Naive thymus-derived CD4-positive, alpha-beta T cell (primary cell): Measurements from ENCODE around the gene PCBD2. TPM values are rescaled to one million over a fixed set of nuclear protein-coding genes. Genes with fewer than 3 reads are reported as not detected.
A peak's percentile ranks its signal among the peaks of the same experiment; 100 is the strongest.

Experiments
- ATAC-seq: fragments of 150-1000 bp; cut with Tn5 transposase; 2 replicates; pipeline ENCODE4 v1.10.0; 2021; ENCODE audit warnings: mild to moderate bottlenecking, moderate library complexity
- CTCF ChIA-PET: fragments of 350-600 bp; sonication (Branson Sonifier 250); formaldehyde crosslinking; loops from one replicate; lab custom pipeline; 2021; ENCODE audit warnings: antibody characterized with exemption; lab: Charles Lee
- POLR2A ChIA-PET: fragments of 350-600 bp; sonication (Branson Sonifier 250); formaldehyde crosslinking; loops from one replicate; lab custom pipeline; 2021; ENCODE audit warnings: antibody characterized with exemption, inconsistent platforms; lab: Charles Lee
- DNase-seq, 9 donors: peaks; one replicate each; pipeline versions ENCODE4 v3.0.0 to v3.0.0-alpha.2; 2020 to 2022; ENCODE audit warnings: mixed read lengths in 1 of 9
- H3K27ac ChIP-seq: one replicate; pipeline ENCODE4 v1.7.0; 2013; ENCODE audit warnings: mild to moderate bottlenecking, low read depth, low read length, moderate library complexity
- H3K27me3 ChIP-seq, 2 donors: one replicate each; pipeline ENCODE4 v1.7.0; 2013; ENCODE audit warnings: low read length in 2 of 2, mild to moderate bottlenecking in 2 of 2, moderate library complexity in 2 of 2; ENCODE audit not compliant: control insufficient read depth in 2 of 2, insufficient read depth in 2 of 2
- H3K36me3 ChIP-seq, 3 experiments: 1 replicate in 2 of 3; 2 replicates in 1 of 3; pipeline ENCODE4 v1.7.0; 2013; ENCODE audit warnings: low read length in 3 of 3, mild to moderate bottlenecking in 3 of 3, moderate library complexity in 1 of 3; ENCODE audit not compliant: insufficient read depth in 3 of 3, control insufficient read depth in 2 of 3
- H3K4me1 ChIP-seq, 2 donors: one replicate each; pipeline ENCODE4 v1.7.0; 2013; ENCODE audit warnings: low read length in 2 of 2, mild to moderate bottlenecking in 2 of 2, moderate library complexity in 1 of 2; ENCODE audit not compliant: control insufficient read depth in 2 of 2, insufficient read depth in 2 of 2
- H3K4me3 ChIP-seq: 2 replicates; pipeline ENCODE4 v1.7.0; 2013; ENCODE audit warnings: mild to moderate bottlenecking, low read length
- H3K9me3 ChIP-seq, 3 experiments: 1 replicate in 2 of 3; 2 replicates in 1 of 3; pipeline ENCODE4 v1.7.0; 2013; ENCODE audit warnings: low read length in 3 of 3; ENCODE audit not compliant: control insufficient read depth in 2 of 3
- H3K27ac Mint-ChIP-seq, 9 donors: one replicate each; pipeline ENCODE4 v1.8.0; 2020 to 2022; ENCODE audit warnings: mixed read lengths in 9 of 9, mild to moderate bottlenecking in 8 of 9, moderate library complexity in 5 of 9, inconsistent platforms in 2 of 9
- H3K27me3 Mint-ChIP-seq, 5 donors: one replicate each; pipeline ENCODE4 v1.8.0; 2021 to 2022; ENCODE audit warnings: mixed read lengths in 5 of 5, mild to moderate bottlenecking in 1 of 5
- H3K36me3 Mint-ChIP-seq, 5 donors: one replicate each; pipeline ENCODE4 v1.8.0; 2020 to 2022; ENCODE audit warnings: mixed read lengths in 5 of 5, mild to moderate bottlenecking in 3 of 5, inconsistent platforms in 1 of 5
- H3K4me1 Mint-ChIP-seq, 7 donors: one replicate each; pipeline ENCODE4 v1.8.0; 2020 to 2022; ENCODE audit warnings: mixed read lengths in 7 of 7, mild to moderate bottlenecking in 3 of 7, inconsistent platforms in 1 of 7
- H3K4me3 Mint-ChIP-seq, 10 donors: one replicate each; pipeline ENCODE4 v1.8.0; 2020 to 2022; ENCODE audit warnings: mild to moderate bottlenecking in 10 of 10, mixed read lengths in 10 of 10, moderate library complexity in 6 of 10, inconsistent platforms in 2 of 10
- H3K9me3 Mint-ChIP-seq, 11 donors: one replicate each; pipeline ENCODE4 v1.8.0; 2020 to 2022; ENCODE audit warnings: mixed read lengths in 11 of 11, mild to moderate bottlenecking in 4 of 11, inconsistent platforms in 1 of 11, moderate library complexity in 1 of 11
- intact Hi-C, 2 donors: fragments of 100-400 bp; cut with micrococcal nuclease; formaldehyde crosslinking; loops; one replicate each; pipeline ENCODE4 v1.15.1; 2023
- polyA plus RNA-seq, 2 donors: library from polyadenylated mRNA; unstranded; fragments of 300-500 nt; fragmentation: Illumina TruSeq; gene quantifications; one replicate each; pipeline ENCODE4 v1.2.3, GENCODE V29; 2021
- total RNA-seq, 6 experiments: library from RNA in 5 of 6; stranded (reverse) in 5 of 6; gene quantifications; 1 replicate in 5 of 6; 2 replicates in 1 of 6; pipeline ENCODE4 v1.2.3 and lab custom pipeline; 2021 to 2026

The PCBD2 gene
- total and polyA plus RNA-seq, 7 experiments from 2014 or later = 10.6 to 15.8 (median 14.3) TPM

- H3K36me3 Mint-ChIP-seq = peaks cover 0 to 19% (median 0%) of the 10 kb centered on the region in 5 donors
- ATAC-seq = peak; percentile 98
These were observed 30.7 kb upstream of the PCBD2 start, which contains the start of gene TXNDC15 for GRCh38 chr5:134873987-134874830. TXNDC15 (plus strand) TSS chr5:134874371; CDS start chr5:134874428, 57 bp downstream.

DNA sequence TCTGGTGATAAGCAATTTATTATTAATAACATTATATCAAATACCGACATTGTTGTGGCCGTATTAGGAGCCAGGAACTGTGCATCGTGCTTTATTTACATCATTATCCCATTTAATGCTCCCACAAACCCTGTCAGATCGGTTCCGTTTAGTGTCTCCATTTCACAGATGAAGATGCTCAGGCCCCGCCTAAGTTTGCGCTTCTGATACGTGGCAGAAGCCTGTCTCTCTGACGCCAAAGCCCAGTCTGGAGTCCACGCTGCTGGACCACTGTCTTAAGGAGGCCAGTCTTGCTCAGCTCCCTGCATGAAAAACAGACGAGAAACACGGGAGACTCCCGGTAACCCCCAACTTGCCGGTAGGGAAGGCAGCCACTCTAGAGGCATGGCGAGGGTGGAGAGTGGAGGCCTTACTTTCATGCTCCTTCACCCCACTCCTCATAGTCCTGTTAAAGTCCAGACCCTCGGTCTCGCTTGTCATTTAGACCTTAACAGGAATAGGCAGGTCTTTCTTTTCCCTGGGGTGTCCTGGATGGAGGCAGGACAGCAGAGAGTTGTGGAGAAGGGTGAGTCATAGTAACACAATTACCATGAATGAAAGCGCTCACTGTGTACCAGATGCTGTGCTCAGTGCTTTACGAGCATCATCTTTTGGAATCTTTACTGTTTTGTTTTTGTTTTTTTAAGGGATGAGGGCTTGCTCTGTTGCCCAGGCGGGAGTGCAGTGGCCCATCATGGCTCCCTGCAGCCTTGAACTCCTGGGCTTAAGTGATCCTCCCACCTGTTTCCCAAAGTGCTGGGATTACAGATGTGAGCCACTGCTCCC lies 29.9 kb upstream of the PCBD2 start:
- no peaks in the 10 kb centered on the region for H3K9me3 Mint-ChIP-seq
- peak overlapping the region; percentile 95 for H3K4me3 ChIP-seq
- peaks cover 0 to 9% (median 0%) of the 10 kb centered on the region in 3 experiments for H3K36me3 ChIP-seq
- peak in 7 of 9 donors; percentile 8 to 49 (median 14) for DNase-seq
- peaks cover 0 to 19% (median 2%) of the 10 kb centered on the region in 5 donors for H3K36me3 Mint-ChIP-seq
- CTCF ChIA-PET = no interaction called here
- no peaks in the 10 kb centered on the region for H3K27me3 ChIP-seq
- peak overlapping the region; percentile 88 for H3K27ac ChIP-seq
- no peaks in the 10 kb centered on the region for H3K9me3 ChIP-seq
- POLR2A ChIA-PET = interaction anchor here (0.6 to 3.2 kb wide), 7 partner anchors 10 to 94 kb away, joined by 3 to 31 read pairs (median 6); partner anchors contain the start of genes C5orf24 and PCBD2
- H3K4me1 Mint-ChIP-seq = peaks cover 38 to 59% (median 52%) of the 10 kb centered on the region in 7 donors
- intact Hi-C loops = loop anchor here (1.0 to 10.0 kb wide), 9 partner anchors 29 to 907 kb away; partner anchors contain the start of genes C5orf24 (in 2 of the 2), CAMLG (in 2 of the 2), C5orf15 (in 1 of the 2) and DDX46 (in 1 of the 2)
- ATAC-seq = peak; percentile 8
- no peaks in the 10 kb centered on the region for H3K27me3 Mint-ChIP-seq
- peak overlapping the region; percentile 91 to 97 (median 95) for H3K27ac Mint-ChIP-seq
- H3K4me1 ChIP-seq = peaks cover 16 to 32% of the 10 kb centered on the region in 2 donors
- H3K4me3 Mint-ChIP-seq = peak overlapping the region; percentile 89 to 98 (median 94)

More at GRCh38 chr5:134873987-134874830, 30.7 kb upstream of the PCBD2 start, which contains the start of gene TXNDC15:
- peak within 1 kb of the TSS; percentile 95 for H3K4me3 ChIP-seq
- H3K27me3 ChIP-seq = no peaks in the 10 kb centered on the region
- H3K9me3 ChIP-seq = no peaks in the 10 kb centered on the region
- H3K4me3 Mint-ChIP-seq = peak within 1 kb of the TSS; percentile 89 to 98 (median 94)
- H3K4me1 ChIP-seq = peaks cover 16 to 32% of the 10 kb centered on the region in 2 donors
- H3K4me1 Mint-ChIP-seq = peaks cover 31 to 51% (median 45%) of the 10 kb centered on the region in 7 donors
- H3K9me3 Mint-ChIP-seq = no peaks in the 10 kb centered on the region
- H3K27ac ChIP-seq = peak within 1 kb of the TSS; percentile 88
- ChIA-PET POLR2A (interaction anchor here (0.5 to 3.2 kb wide), 11 partner anchors 9 to 240 kb away, joined by 3 to 31 read pairs (median 4); partner anchors contain the start of genes C5orf24, CAMLG and PCBD2), CTCF (interaction anchor here (0.7 to 1.7 kb wide), 3 partner anchors 12 to 30 kb away, joined by 3 to 7 read pairs (median 3); partner anchors contain the start of genes C5orf24 and PCBD2)
- peaks cover 0 to 9% (median 0%) of the 10 kb centered on the region in 3 experiments for H3K36me3 ChIP-seq
- H3K27ac Mint-ChIP-seq = peak within 1 kb of the TSS; percentile 91 to 97 (median 95)
- intact Hi-C loops = loop anchor here (1.0 to 10.0 kb wide), 9 partner anchors 29 to 906 kb away; partner anchors contain the start of genes C5orf24 (in 2 of the 2), CAMLG (in 2 of the 2), C5orf15 (in 1 of the 2) and DDX46 (in 1 of the 2)
- DNase-seq = peak; percentile 69 to 86 (median 78)
- H3K27me3 Mint-ChIP-seq = no peaks in the 10 kb centered on the region

- Mint-ChIP-seq H3K36me3 (peaks cover 0 to 19% (median 8%) of the 10 kb centered on the region in 5 donors), H3K27me3 (no peaks in the 10 kb centered on the region), H3K4me1 (peaks cover 43 to 65% (median 59%) of the 10 kb centered on the region in 7 donors), H3K4me3 (peak overlapping the region in 8 of 10 donors; percentile 3 to 95 (median 43)), H3K27ac (peak overlapping the region; percentile 11 to 74 (median 46)), H3K9me3 (no peaks in the 10 kb centered on the region)
- ChIA-PET POLR2A (interaction anchor here (0.6 to 1.2 kb wide), 2 partner anchors 27 to 239 kb away, joined by 3 to 4 read pairs; no protein-coding TSS in a partner anchor), CTCF (no interaction called here)
- H3K9me3 ChIP-seq = no peaks in the 10 kb centered on the region
- H3K27me3 ChIP-seq = no peaks in the 10 kb centered on the region
- H3K4me1 ChIP-seq = peaks cover 16 to 32% of the 10 kb centered on the region in 2 donors
- H3K4me3 ChIP-seq = no peak overlapping the region
- intact Hi-C loops = loop anchor here in 1 of 2 donors (10.0 kb wide), 1 partner anchor 502 kb away; the partner anchor contains the start of gene UBE2B
- no peak overlapping the region for H3K27ac ChIP-seq
- H3K36me3 ChIP-seq = peaks cover 0 to 9% (median 0%) of the 10 kb centered on the region in 3 experiments
- no peak for ATAC-seq
- no peak for DNase-seq
These were observed 27.8 kb upstream of the PCBD2 start for GRCh38 chr5:134877159-134877558.

- Histone ChIP-seq H3K36me3 (peaks cover 0 to 9% (median 0%) of the 10 kb centered on the region in 3 experiments), H3K9me3 (no peaks in the 10 kb centered on the region), H3K27me3 (no peaks in the 10 kb centered on the region), H3K4me3 (no peak overlapping the region), H3K27ac (no peak overlapping the region), H3K4me1 (peaks cover 16 to 29% of the 10 kb centered on the region in 2 donors)
- H3K27ac Mint-ChIP-seq = peak overlapping the region in 3 of 9 donors; percentile 2 to 41 (median 23)
- H3K27me3 Mint-ChIP-seq = no peaks in the 10 kb centered on the region
- ATAC-seq (no peak), DNase-seq (no peak)
- CTCF ChIA-PET = no interaction called here
- peaks cover 43 to 59% (median 52%) of the 10 kb centered on the region in 7 donors for H3K4me1 Mint-ChIP-seq
- intact Hi-C loops = loop anchor here in 1 of 2 donors (10.0 kb wide), 1 partner anchor 504 kb away; the partner anchor contains the start of gene UBE2B
- peak overlapping the region in 1 of 10 donors; percentile 38 for H3K4me3 Mint-ChIP-seq
- H3K9me3 Mint-ChIP-seq = no peaks in the 10 kb centered on the region
- POLR2A ChIA-PET = no interaction called here
- peaks cover 0 to 19% (median 8%) of the 10 kb centered on the region in 5 donors for H3K36me3 Mint-ChIP-seq
These were observed 26.5 kb upstream of the PCBD2 start for GRCh38 chr5:134878403-134878802.

DNA sequence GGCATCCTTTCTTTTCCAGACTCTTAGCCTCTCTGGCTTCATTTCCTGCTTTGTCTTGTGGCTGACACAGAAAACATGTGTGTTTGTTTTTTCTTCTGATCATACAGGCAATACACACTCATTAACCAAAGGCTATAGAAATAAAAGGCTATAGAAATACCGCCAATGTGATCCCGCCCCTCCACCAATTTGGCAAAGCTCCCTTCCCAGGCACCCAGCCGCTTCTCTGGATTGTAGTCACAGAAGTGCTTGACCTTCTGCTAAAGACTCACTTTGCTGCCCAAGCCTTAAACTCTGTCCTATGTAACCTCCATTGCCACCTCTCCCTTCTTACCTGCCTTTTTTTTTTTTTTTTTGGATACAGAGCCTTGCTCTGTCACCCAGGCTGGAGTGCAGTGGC lies 25.5 kb upstream of the PCBD2 start:
- H3K27ac Mint-ChIP-seq = peak overlapping the region in 4 of 9 donors; percentile 16 to 65 (median 28)
- ChIA-PET CTCF (interaction anchor here (0.7 to 1.2 kb wide), 2 partner anchors 25 to 139 kb away, joined by 3 to 4 read pairs; no protein-coding TSS in a partner anchor), POLR2A (interaction anchor here (0.7 kb wide), 2 partner anchors 25 to 655 kb away, joined by 3 to 4 read pairs; no protein-coding TSS in a partner anchor)
- H3K27me3 ChIP-seq = no peaks in the 10 kb centered on the region
- H3K4me3 ChIP-seq = no peak overlapping the region
- peak overlapping the region in 1 of 10 donors; percentile 34 for H3K4me3 Mint-ChIP-seq
- ATAC-seq = no peak
- no peaks in the 10 kb centered on the region for H3K9me3 ChIP-seq
- H3K4me1 Mint-ChIP-seq = peaks cover 41 to 57% (median 50%) of the 10 kb centered on the region in 7 donors
- no peaks in the 10 kb centered on the region for H3K27me3 Mint-ChIP-seq
- peaks cover 0 to 19% (median 8%) of the 10 kb centered on the region in 5 donors for H3K36me3 Mint-ChIP-seq
- H3K4me1 ChIP-seq = peaks cover 16 to 24% of the 10 kb centered on the region in 2 donors
- H3K27ac ChIP-seq = no peak overlapping the region
- DNase-seq = no peak
- H3K9me3 Mint-ChIP-seq = no peaks in the 10 kb centered on the region
- H3K36me3 ChIP-seq = peaks cover 0 to 2% (median 0%) of the 10 kb centered on the region in 3 experiments
- intact Hi-C loops = loop anchor here in 1 of 2 donors (10.0 kb wide), 1 partner anchor 505 kb away; the partner anchor contains the start of gene UBE2B
